GM18858 (cell line): ENCODE results near the gene COL4A1.

Experiments
- ATAC-seq: cut with Tn5 transposase; IDR thresholded peaks from one replicate; pipeline ENCODE4 v1.9.1; 2021; ENCODE audit not compliant: unreplicated experiment

COL4A1 gene

GRCh38 chr13:110341445-110342244 lies 34.7 kb upstream of the COL4A1 start:
- no peak for ATAC-seq

GRCh38 chr13:110340812-110341444 lies 34.0 kb upstream of the COL4A1 start:
- no peak for ATAC-seq

DNA sequence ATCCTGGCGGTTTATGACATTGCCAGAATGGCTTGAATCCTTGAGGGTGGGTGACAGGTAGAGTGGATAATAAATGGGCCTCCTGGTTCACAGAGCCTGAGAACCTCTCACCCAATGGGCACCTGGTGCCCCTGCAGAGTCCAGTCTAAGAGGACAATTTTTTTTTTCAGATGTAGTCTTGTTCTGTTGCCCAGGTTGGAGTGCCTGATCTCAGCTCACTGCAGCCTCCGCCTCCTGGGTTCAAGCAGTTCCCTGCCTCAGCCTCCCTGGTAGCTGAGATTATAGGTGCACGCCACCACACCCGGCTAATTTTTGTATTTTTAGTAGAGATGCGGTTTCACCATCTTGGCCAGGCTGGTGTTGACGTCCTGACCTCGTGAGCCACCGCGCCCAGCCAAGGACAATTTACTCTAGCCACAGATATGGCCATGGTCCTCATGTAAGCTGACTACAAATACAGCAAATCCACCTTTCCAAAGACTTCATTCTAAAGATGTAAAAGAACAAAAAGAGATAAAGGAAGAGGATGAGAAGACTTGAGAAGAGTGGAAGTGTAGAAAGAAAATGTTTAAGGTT lies 33.1 kb upstream of the COL4A1 start:
- no peak for ATAC-seq

GRCh38 chr13:110339263-110339662 lies 32.3 kb upstream of the COL4A1 start:
- ATAC-seq: no peak

- ATAC-seq: no peak
Measured at GRCh38 chr13:110338441-110339101, 31.6 kb upstream of the COL4A1 start.

DNA sequence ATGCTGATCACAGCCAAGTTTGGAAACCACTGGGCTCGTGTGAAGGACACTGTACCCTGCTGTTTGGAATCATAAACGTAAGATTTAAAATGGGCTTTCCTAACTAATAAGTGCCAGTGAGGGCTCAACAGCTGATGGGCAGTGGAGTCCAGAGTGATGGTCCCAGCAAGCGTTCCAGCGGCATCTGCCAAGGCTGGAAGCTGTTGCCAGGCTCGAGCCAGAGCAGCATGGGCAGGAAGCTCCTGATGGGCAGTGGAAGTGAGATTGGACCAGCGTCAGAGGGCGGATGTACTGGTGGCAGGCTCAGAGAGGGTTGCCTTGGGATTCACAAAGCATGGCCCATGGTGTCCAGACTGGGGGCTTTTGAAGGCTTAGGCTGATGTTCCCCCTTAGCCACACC lies 30.3 kb upstream of the COL4A1 start:
- no peak for ATAC-seq

DNA sequence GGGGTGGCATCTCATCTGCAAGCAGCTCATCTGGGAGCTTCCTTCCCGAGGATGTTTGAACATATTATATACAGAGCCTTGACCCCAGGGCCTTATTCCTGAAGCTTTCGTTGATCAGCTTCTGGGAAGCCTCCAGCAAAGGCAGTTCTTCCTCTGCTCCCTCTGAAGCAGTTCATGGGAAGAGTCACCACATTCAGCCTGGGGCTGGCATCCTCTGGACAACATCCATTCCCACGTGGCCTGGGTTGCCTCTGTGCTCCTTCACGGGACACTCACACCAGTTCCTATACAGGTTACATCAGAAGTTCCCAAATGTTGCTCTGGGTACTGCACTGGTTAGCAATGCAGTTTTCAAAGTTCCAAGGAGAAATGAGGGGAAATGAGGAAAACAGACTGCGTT lies 29.7 kb upstream of the COL4A1 start:
- no peak for ATAC-seq

DNA sequence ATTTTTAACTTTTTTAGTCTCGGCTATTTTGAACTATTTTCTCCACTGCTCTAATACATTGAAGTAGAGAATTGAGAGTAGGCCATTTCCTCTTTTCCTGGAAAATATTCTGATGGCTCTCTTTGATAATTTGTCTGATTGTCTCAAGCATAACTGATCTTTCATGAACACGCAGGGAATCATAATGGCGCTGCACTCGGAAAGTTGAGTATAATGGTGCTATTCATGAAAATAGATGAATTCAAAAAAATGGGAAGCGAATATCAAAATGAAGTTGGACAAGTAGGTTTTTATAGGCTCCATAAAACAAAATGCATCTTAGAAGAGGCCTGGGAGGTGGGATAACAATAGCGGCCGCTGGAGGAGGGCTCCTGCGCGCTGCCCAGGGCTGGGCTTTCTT lies 29.2 kb upstream of the COL4A1 start:
- ATAC-seq: no peak

GRCh38 chr13:110334841-110335490 lies 28.0 kb upstream of the COL4A1 start:
- no peak for ATAC-seq

- ATAC-seq: no peak
Measured at GRCh38 chr13:110334256-110334655, 27.3 kb upstream of the COL4A1 start.

DNA sequence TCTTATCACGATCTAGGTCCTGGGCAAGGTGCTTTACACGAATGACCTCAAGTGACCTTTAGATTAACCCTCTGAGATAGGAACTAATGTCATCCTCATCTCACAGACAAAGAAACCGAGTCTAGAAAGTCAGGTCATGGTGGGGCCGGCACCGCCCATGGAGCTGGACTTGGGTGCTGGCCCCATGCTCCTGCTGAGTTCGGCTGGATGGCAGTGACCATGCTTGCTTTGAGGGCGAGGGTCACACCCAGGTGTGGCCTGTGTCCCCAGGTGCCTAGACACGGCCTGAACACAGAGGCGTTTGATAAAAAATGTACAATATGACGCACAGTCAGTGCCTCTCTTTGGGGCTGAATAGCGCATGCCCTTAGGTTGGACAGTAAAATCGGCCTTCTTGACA lies 26.9 kb upstream of the COL4A1 start:
- no peak for ATAC-seq

GRCh38 chr13:110332750-110333149 lies 25.8 kb upstream of the COL4A1 start:
- no peak for ATAC-seq

DNA sequence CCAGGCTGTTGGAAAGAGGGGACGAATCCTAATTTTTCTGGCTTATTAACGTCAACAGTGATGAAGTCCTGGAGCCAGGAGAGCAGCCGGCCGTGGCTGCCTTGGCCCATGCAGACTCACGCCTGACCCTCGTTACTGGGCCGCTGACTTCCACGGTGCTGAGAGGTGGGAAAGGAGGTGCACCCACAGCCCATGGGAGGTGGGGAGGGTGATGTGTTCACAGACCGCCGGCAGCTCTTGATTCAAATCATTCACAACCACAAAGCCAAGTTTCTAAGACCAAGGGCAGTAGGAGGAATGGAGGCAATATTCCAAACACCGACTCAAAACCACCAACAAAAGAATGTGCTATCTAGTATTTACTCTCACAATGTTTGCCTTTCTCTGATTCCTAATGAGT lies 24.4 kb upstream of the COL4A1 start:
- no peak for ATAC-seq

GRCh38 chr13:110330491-110331011 lies 23.6 kb upstream of the COL4A1 start:
- no peak for ATAC-seq

- no peak for ATAC-seq
Measured at GRCh38 chr13:110329798-110330461, 23.0 kb upstream of the COL4A1 start.

DNA sequence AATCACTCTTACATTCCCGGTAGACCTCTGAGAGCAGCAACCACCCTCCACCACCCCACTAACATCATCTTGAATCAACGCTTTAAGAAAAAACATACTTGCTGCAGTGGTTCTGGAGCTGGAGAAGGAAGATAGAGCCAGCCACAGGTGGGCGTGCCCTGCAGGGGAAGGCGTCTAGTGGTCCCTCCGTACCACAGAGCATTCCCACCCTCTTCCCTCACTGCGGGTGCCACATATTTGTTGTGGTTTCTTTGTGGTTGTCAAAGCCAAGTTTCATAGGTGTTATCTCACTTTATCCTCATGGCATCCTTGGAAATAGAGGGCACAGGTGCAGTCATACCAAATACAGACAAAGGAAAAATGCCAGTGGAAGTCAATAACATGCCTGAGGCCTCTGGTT lies 22.3 kb upstream of the COL4A1 start:
- no peak for ATAC-seq

- no peak for ATAC-seq
Measured at GRCh38 chr13:110328573-110328972, 21.6 kb upstream of the COL4A1 start.

DNA sequence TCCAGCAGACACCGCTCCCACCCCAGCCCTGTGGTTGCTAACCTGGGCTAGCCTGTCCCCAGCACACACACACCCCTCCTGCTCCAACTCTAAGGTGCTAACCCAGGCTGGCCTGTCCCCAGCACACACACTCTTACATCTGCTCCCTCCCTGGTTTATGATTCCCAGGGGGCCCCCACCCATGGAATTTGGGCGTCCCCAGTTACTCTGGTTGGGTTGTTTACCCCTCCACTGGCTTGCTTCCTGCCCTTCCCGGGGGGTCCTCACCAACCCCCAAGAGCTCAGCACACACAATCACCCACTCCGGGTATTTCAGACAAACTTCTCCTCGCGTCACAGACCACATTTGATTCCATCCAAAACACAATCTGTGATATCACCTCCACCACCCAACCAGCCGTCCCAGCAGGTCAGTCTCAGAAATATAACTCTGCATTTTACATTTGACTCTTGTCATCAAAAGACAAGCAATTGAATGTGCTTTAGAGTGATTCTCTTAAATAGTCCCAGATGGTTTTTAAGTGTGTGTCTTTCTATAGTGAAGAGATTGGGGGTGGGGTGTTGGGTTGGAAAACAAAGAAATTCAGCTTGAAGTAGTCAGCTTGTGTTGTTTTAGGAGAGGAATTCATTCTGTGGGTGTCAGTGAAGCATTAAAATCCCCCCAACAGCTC lies 20.2 kb upstream of the COL4A1 start:
- no peak for ATAC-seq

DNA sequence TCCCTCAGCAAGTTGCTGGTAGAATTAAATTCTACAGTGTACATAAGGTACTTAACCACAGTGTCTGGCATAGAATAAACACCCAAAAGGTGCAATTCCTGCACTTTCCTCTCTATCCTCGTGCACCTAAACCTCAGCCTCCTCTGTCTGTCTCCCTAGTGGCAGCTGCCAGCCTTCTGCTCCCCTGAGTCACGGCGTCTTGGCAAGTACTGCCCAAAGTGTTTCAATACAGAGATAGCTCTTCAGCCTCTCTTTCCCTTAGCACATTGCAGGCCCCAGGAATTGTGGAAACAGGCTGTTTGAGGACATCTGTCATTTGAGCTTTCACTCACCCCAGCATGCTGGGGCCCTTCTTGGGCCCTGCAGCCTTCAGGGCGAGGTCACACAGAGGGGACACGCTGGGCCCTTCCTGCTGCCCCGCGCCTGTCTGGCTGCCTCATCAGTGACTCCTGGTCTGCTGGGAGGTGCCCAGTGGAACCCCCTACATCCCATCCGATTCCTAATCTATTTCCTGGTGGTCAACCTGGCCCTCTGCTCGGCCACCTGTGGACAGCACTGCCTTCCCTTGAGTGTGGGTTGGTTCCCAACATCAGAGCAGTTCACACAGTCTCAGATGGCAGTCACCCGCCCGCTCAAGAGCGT lies 19.4 kb upstream of the COL4A1 start:
- no peak for ATAC-seq
